Measurements from ENCODE around the gene GRK4. TPM values are rescaled to one million over a fixed set of nuclear protein-coding genes. Genes with fewer than 3 reads are reported as not detected.
"Not testable (repeated sequence)": the region's sequence is repeated elsewhere in the genome, so short reads cannot be mapped to it uniquely, and the experiment has no call there.

Gene GRK4
- total RNA-seq, 6 experiments from 2014 or later = 5.1 to 8.1 (median 6.7) TPM

DNA sequence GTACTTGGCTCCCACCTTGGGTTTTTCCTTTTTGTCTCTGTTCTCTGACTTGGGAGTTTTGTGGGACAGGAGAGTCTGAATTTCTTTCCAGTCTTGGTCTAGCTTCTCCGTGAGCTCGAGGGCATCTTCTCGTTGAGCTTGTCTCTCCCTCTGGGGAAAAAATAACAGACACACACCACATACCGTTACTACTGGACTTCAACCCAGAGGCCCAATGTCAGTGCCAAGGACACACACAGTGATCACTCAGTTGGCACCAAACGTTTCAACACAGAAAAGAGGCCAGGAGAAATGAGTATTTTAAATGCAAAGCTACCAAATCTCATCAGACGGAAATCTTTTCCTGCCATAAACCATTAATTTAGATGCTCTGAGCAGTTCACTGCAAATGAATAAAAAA lies 9.9 kb upstream of the GRK4 start:
- Mint-ChIP-seq H3K4me3 (no peak overlapping the region), H3K4me1 (ENCODE audit: low read depth) (peaks cover 22% of the 10 kb centered on the region), H3K36me3 (ENCODE audit: low read depth) (peaks cover 66% of the 10 kb centered on the region), H3K9me3 (no peaks in the 10 kb centered on the region), H3K27ac (no peak overlapping the region), H3K27me3 (ENCODE audit: insufficient read depth) (no peaks in the 10 kb centered on the region)
- DNase-seq = no peak
- TF ChIP-seq, protein P1, sequence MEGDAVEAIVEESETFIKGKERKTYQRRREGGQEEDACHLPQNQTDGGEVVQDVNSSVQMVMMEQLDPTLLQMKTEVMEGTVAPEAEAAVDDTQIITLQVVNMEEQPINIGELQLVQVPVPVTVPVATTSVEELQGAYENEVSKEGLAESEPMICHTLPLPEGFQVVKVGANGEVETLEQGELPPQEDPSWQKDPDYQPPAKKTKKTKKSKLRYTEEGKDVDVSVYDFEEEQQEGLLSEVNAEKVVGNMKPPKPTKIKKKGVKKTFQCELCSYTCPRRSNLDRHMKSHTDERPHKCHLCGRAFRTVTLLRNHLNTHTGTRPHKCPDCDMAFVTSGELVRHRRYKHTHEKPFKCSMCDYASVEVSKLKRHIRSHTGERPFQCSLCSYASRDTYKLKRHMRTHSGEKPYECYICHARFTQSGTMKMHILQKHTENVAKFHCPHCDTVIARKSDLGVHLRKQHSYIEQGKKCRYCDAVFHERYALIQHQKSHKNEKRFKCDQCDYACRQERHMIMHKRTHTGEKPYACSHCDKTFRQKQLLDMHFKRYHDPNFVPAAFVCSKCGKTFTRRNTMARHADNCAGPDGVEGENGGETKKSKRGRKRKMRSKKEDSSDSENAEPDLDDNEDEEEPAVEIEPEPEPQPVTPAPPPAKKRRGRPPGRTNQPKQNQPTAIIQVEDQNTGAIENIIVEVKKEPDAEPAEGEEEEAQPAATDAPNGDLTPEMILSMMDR (IDR thresholded peaks at IDR 0.05) = no peak

DNA sequence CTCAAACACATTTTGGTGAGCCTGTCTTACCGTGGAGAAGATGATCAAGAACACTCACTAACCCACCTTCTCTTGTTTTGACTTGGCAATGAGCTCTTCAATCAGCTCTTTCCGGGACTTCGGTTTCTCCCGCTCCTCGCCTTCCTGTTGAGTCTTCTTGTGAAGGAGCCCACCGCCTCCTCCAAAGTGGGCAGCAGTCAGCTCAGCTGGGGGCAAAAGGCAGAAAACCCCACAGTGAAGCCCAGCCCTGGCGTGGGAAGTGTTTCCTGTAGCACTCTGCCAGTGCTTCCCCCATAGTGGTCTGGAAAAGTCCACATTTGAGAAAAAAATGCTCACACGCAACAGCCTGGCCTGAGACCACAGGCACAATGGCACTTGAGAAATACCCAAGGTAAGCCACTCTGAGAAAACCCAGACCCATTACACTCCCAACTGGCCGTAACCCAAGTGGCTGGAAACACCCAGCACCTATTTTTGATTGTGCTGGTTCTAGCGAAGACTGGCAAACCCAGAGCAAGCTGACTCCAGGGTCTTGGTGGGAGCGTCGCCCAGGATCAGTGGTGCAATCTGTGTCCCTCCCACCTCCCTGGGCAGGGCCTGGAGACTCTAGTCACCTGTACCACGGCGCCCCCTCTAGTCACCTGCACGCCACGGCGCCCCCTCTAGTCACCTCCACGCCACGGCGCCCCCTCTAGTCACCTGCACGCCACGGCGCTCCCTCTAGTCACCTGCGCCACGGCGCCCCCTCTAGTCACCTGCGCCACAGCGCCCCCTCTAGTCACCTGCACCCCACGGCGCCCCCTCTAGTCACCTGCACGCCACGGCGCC lies 8.8 kb upstream of the GRK4 start:
- TF ChIP-seq, protein P1 (IDR thresholded peaks at IDR 0.05) = no peak; the same call in 1 of the 2 replicates
- no peaks in the 10 kb centered on the region for H3K27me3 Mint-ChIP-seq (ENCODE audit: insufficient read depth)
- H3K27ac Mint-ChIP-seq = no peak overlapping the region
- H3K4me1 Mint-ChIP-seq (ENCODE audit: low read depth) = peaks cover 32% of the 10 kb centered on the region
- peaks cover 67% of the 10 kb centered on the region for H3K36me3 Mint-ChIP-seq (ENCODE audit: low read depth)
- H3K9me3 Mint-ChIP-seq = no peaks in the 10 kb centered on the region
- DNase-seq = no peak
- H3K4me3 Mint-ChIP-seq = no peak overlapping the region

DNA sequence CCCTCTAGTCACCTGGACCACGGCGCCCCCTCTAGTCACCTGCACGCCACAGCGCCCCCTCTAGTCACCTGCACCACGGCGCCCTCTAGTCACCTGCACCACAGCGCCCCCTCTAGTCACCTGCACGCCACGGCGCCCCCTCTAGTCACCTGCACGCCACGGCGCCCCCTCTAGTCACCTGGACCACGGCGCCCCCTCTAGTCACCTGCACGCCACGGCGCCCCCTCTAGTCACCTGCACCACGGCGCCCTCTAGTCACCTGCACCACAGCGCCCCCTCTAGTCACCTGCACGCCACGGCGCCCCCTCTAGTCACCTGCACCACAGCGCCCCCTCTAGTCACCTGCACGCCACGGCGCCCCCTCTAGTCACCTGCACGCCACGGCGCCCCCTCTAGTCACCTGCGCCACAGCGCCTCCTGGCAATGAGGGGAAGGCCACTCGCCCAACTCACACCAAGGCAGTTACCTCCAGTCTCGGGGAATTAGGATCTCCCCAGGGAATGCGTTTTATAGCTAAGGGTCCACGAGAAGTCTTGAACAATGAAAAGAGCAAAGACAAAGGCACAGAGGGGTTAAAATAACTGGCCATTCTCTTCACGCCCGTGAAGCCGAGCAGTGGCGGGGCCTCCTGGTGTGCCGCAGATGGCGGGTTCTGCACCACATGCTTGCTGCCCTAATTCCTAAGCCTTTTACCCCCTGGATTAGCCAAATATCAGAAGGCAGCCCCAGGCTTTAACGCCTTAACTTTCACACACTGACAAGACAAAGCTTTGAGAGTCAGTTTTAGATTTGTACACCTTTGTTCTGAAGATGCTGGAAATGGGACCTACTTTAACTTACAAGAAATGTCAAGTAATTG lies 8.0 kb upstream of the GRK4 start:
- not testable (repeated sequence) for H3K27ac Mint-ChIP-seq; H3K27me3 Mint-ChIP-seq (ENCODE audit: insufficient read depth); DNase-seq; H3K4me3 Mint-ChIP-seq; H3K9me3 Mint-ChIP-seq
- H3K4me1 Mint-ChIP-seq (ENCODE audit: low read depth) = peaks cover 35% of the 10 kb centered on the region
- H3K36me3 Mint-ChIP-seq (ENCODE audit: low read depth) = peaks cover 58% of the 10 kb centered on the region
- TF ChIP-seq, protein P1 (IDR thresholded peaks at IDR 0.05) = peak; percentile 56

DNA sequence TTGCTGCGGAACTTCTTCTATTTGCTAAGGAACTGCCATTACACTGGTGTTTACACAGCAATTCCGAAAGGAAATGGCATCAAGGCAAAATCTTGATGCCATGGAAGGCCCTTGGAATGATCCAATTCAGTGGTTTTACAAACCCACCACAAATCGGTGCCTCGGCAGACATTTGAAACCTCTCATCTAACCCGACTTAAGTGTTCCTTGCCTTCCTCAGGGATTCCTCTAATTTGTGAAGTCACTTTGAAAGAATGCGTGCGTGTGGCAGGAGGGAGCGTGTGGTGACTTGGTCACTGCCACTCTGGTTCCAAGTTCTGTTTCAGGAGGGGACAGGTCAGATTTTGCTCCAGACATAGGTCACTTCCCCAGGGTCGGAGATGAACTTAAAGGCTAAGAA lies 4.9 kb upstream of the GRK4 start:
- Mint-ChIP-seq H3K9me3 (no peaks in the 10 kb centered on the region), H3K4me3 (peak overlapping the region; percentile 55), H3K27ac (peak overlapping the region; percentile 87), H3K4me1 (ENCODE audit: low read depth) (peaks cover 37% of the 10 kb centered on the region), H3K27me3 (ENCODE audit: insufficient read depth) (no peaks in the 10 kb centered on the region), H3K36me3 (ENCODE audit: low read depth) (peaks cover 44% of the 10 kb centered on the region)
- TF ChIP-seq, protein P1 (IDR thresholded peaks at IDR 0.05) = no peak
- DNase-seq = no peak

DNA sequence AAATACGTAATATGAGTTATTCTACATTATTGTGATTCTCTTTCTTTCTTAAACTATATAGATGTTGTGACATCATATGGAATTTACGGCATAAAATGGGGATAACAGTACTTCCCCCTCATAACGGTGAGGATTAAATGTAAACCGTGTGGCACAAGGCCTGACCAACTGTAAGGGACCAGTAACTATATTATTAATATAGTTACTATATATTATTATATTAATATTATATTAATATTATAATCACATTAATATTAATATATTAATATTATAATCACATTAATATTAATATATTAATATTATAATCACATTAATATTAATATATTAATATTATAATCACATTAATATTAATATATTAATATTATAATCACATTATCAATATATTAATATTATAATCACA lies 2.9 kb upstream of the GRK4 start:
- H3K27ac Mint-ChIP-seq; H3K9me3 Mint-ChIP-seq; DNase-seq; H3K27me3 Mint-ChIP-seq (ENCODE audit: insufficient read depth); H3K4me3 Mint-ChIP-seq: not testable (repeated sequence)
- H3K4me1 Mint-ChIP-seq (ENCODE audit: low read depth) = peaks cover 50% of the 10 kb centered on the region
- H3K36me3 Mint-ChIP-seq (ENCODE audit: low read depth) = peaks cover 33% of the 10 kb centered on the region

DNA sequence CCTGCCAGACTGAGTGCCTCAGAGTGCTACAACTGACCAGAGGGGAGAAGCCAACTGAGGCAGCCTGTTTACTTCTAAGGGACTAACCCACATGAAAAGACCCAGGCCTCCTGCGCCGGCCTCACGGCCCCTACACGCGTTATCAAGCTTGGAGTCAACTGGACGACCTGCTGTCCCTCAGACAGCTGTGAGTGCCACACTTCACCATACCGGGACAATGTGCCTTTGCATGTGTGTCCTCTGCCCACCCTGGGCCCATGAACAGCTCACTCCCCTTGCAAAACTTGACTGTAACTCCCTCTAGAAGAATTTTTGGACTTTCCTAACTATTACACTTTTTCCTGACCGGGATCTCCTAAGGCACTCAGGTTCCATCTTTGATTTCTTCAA lies 2.0 kb upstream of the GRK4 start:
- Mint-ChIP-seq H3K4me3 (peak overlapping the region; percentile 91), H3K36me3 (ENCODE audit: low read depth) (peaks cover 30% of the 10 kb centered on the region), H3K27ac (no peak overlapping the region), H3K4me1 (ENCODE audit: low read depth) (peaks cover 50% of the 10 kb centered on the region), H3K9me3 (no peaks in the 10 kb centered on the region), H3K27me3 (ENCODE audit: insufficient read depth) (no peaks in the 10 kb centered on the region)
- DNase-seq = no peak
- TF ChIP-seq, protein P1 (IDR thresholded peaks at IDR 0.05) = no peak

Measured in HFFc6 (cell line).